ENCODE data around the gene ENTPD6.

ENTPD6 gene

DNA sequence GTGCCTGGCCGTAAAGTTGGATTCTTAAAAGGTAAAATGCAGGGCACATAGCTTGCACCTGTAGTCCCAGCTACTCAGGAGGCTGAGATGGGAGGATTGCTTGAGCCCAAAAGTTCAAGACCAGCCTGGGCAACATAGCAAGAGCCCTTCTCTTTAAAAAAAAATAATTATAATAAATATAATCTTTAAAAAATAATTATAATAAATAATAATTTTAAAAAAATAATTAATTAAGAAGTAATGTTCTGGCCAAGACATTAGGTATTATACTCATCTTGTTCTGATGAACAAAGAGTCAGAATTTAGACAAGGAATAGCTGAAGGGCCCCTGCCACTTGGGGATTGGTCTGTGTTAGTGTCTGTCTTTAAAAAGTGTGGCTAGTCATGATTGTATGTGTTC is 13.9 kb downstream of the ENTPD6 start:
- DNase-seq (no peak), ATAC-seq (no peak)

- DNase-seq (no peak), ATAC-seq (no peak)
Measured at GRCh38 chr20:25209911-25210310, 14.4 kb downstream of the ENTPD6 start.

GRCh38 chr20:25211273-25211672 is 15.8 kb downstream of the ENTPD6 start:
- DNase-seq (no peak), ATAC-seq (no peak)

DNA sequence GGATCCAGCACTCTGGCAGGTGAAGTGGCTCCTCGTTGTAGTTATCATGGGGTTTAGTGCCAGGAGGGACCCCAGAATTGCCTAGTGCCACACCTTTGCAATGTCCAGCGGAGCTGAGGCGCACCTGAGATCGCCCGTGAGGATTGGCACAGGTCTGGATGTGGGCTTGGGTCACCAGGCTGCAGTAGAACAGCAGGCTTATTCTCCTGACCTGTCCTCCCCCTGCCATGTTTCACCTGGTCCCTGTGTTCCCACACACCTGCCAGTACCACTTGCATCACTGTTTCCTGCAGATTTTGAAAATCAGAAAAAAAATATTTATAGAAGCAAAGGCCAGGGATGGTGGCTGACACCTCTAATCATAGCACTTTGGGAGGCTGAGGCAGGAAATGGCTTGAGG is 16.7 kb downstream of the ENTPD6 start:
- ATAC-seq (no peak), DNase-seq (no peak)

GRCh38 chr20:25213566-25214425 is 18.3 kb downstream of the ENTPD6 start:
- no peak for DNase-seq
- no peak for ATAC-seq

GRCh38 chr20:25214426-25214790 is 18.9 kb downstream of the ENTPD6 start:
- DNase-seq, result no peak
- ATAC-seq, result no peak

- no peak for ATAC-seq
- DNase-seq, result no peak
Measured at GRCh38 chr20:25214819-25215218, 19.3 kb downstream of the ENTPD6 start.

DNA sequence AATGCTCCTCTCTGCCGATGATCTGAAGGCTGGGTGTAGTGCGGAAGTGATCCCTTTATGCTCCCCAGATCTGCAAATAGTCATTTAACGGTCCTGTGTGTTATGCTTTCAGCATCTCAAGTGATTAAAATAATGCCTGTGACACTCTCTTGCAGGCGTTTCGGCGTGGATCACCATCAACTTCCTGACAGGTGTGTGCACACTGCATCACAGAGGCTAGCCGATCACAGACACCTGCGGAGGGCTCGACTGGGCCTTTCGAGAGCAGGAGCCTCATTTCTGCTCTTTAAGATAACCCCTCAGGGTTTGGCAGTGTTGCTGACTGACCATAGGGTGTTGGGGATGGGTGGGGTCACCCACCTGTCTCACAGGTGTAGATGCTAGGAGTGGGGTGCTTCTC is 20.0 kb downstream of the ENTPD6 start:
- DNase-seq (no peak), ATAC-seq (no peak)

GRCh38 chr20:25216199-25216945 is 20.9 kb downstream of the ENTPD6 start:
- DNase-seq, result no peak
- ATAC-seq, result no peak

- DNase-seq, result no peak
- no peak for ATAC-seq
Measured at GRCh38 chr20:25217161-25218108, 21.9 kb downstream of the ENTPD6 start.

DNA sequence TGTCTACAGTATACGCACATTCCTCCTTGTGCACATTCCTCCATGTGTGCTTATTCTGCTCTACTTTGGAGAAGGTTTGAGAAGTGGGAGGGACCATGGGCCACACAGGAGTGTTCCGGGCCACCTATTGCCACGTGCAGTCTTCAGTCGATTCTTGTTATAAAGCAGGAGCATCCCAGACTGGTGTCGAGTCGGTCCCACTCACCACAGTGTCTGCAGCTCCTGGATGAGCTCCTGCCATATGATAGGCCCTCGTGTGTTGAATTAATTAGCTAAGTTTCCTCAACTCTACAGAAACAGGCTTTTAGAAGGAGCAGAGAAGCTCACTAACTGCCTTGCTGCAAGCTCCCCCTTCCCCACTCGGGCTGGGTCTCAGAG is 22.6 kb downstream of the ENTPD6 start:
- ATAC-seq (no peak), DNase-seq (no peak)

GRCh38 chr20:25218492-25218891 is 23.0 kb downstream of the ENTPD6 start:
- no peak for ATAC-seq
- DNase-seq, result no peak

GRCh38 chr20:25219365-25219764 is 23.9 kb downstream of the ENTPD6 start:
- DNase-seq (no peak), ATAC-seq (no peak)

DNA sequence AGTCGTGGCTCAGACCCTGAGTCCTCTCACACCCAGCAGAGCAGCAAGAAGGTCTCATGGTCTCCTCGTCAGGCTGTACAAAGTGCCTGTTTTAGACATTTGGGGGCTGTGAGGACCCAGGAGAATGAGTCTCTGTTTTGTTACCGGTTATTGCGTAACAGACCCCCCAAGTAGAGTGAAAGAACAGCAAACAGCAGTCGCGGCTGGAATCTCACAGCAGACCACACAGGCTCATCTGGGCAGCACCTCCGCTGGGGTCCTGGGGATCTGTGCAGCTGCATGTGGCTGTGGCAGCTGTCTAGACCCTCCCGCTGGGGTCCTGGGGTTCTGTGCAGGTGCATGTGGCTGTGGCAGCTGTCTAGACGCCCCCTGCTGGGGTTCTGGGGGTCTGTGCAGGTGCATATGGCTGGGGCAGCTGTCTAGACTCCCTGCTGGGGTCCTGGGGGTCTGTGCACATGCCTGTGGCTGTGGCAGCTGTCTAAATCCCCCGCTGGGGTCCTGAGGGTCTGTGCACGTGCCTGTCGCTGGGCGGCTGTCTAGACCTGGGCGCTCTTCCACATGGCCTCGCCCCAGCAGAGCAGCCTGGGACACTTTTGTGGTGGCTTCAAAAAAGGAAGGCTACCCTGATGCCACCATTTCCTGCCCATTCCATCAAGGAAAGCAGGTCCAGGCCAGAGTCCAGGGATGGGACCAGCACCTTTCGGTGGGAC is 24.7 kb downstream of the ENTPD6 start:
- no peak for ATAC-seq
- no peak for DNase-seq

DNA sequence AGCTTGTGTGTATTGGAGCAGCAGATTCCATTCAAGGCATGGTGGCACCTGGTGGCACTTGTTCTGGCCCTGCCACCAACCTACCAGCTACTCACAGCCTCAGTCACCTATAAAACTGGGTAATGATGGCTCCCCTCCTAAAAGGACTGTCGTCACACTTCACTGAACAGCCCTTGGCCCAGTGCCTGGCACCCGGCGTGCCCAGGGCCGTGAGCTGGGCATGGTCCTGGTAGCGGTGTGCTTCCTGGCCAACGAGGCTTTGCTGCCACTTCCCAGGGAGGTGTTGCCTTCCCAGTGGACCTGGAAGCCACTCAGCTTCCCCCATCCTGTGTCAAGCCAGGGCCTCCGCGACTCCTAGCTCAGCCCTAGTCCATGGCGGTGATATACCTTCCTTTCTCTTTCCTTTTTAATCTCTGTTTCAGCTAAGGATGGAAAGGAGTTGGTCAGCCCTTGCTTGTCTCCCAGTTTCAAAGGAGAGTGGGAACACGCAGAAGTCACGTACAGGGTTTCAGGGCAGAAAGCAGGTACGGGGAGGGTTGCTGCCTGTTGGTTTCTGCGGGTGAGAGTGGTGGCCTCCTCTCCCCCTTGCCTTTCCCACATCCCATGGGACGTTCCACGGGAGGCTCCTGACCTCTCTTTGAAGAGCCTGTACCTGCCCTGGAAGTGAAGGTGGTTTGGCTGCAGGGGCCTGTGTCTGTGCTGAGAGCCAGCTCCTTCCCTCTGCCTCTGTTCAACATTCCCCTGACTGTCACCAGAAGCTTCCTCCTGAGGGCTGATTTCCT is 25.5 kb downstream of the ENTPD6 start:
- ATAC-seq (no peak), DNase-seq (no peak)

DNA sequence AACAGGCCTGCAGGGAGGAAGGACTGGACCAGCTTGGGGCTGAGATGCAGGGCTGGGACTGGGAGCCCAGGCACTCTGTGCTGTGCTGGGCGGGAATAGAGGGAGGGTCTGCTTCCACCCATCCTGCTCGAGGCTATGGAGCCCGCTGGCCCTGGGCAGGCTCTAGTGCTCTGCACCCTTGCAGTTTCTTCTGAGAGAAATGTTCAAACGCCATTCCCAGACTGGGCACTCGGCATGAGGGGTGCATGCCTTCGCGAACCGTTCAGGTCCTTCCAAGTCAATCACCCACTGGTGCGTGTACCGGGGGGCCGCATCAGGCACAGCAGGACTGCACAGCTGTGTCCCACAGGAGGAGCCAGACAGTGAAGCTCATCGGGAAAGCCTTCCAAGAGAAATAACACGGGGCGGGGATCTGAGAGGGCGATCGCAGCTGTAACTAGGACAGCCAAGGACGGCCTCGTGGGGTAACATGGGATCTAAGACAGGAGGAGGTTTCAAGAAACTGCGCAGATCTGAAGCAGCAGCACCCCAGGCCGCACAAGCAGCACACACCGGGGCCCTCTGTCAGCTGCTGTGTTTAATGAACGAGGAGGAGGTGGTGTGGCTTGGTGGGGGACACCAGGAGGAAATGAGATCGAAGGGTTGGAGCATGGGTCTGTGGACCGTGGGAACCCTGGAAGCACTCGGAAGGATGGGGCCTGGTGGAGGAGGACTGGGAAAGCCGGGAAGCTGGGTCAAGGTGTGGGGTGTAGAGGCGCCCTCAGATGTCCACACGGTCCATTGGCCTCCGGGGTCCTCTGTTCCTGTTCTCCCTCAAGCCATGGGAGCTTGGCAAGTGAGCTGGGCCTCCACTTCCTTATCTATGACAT is 26.3 kb downstream of the ENTPD6 start:
- ATAC-seq (no peak), DNase-seq (no peak)

GRCh38 chr20:25222461-25223178 is 27.1 kb downstream of the ENTPD6 start:
- no peak for ATAC-seq
- DNase-seq, result no peak

GRCh38 chr20:25223179-25223661 is 27.7 kb downstream of the ENTPD6 start:
- DNase-seq (peak; percentile 70), ATAC-seq (peak; percentile 98)
